OCI-LY3 (cell line): Measurements from ENCODE around the gene TMEM18.
A peak's percentile ranks its signal among the peaks of the same experiment; 100 is the strongest.

Source experiments
- H2AFZ ChIP-seq: fragments of 200-600, 300-600 bp; shearing (Covaris generic); 2 replicates; pipeline ENCODE4 v1.6.0; 2014; ENCODE audit warnings: antibody characterized with exemption, low read depth, low read length
- H3K27ac ChIP-seq: fragments of 200-600, 300-600 bp; sonication (generic); 2 replicates; pipeline ENCODE4 v1.5.1; 2014; ENCODE audit warnings: mild to moderate bottlenecking, low read length, moderate library complexity, mixed read lengths
- H3K27me3 ChIP-seq: fragments of 200-600, 300-600 bp; sonication (generic); 2 replicates; pipeline ENCODE4 v1.6.1; 2014; ENCODE audit warnings: low read depth, low read length, mixed read lengths
- H3K36me3 ChIP-seq: fragments of 200-600, 300-600 bp; sonication (generic); replicated peaks from 2 replicates; pipeline ENCODE3; 2014; ENCODE audit warnings: low read depth, low read length, mixed read lengths
- H3K4me1 ChIP-seq: fragments of 300-600, 200-600 bp; sonication (generic); 2 replicates; pipeline ENCODE4 v1.6.1; 2014; ENCODE audit warnings: low read length, mixed read lengths
- H3K4me2 ChIP-seq: fragments of 200-600, 300-600 bp; sonication (generic); 2 replicates; pipeline ENCODE4 v1.6.1; 2014; ENCODE audit warnings: low read length, mixed read lengths
- H3K4me3 ChIP-seq: fragments of 300-600, 200-600 bp; sonication (generic); 2 replicates; pipeline ENCODE4 v1.5.1; 2014; ENCODE audit warnings: antibody characterized with exemption, mild to moderate bottlenecking, low read length, moderate library complexity
- H3K79me2 ChIP-seq: fragments of 300-600, 200-600 bp; shearing (Covaris generic); 2 replicates; pipeline ENCODE4 v1.6.1; 2014; ENCODE audit warnings: mild to moderate bottlenecking, low read length, mixed read lengths
- H3K9ac ChIP-seq: fragments of 300-600, 200-600 bp; shearing (Covaris generic); 2 replicates; pipeline ENCODE4 v1.6.0; 2014; ENCODE audit warnings: mild to moderate bottlenecking, low read length, moderate library complexity
- H3K9me3 ChIP-seq: fragments of 200-600, 300-600 bp; shearing (Covaris generic); 2 replicates; pipeline ENCODE4 v1.6.1; 2014; ENCODE audit warnings: low read length, mixed read lengths; ENCODE audit not compliant: insufficient read depth
- H4K20me1 ChIP-seq: fragments of 200-600, 300-600 bp; sonication (generic); 2 replicates; pipeline ENCODE4 v1.6.1; 2016; ENCODE audit warnings: low read length, mixed read lengths; ENCODE audit not compliant: insufficient read depth
- EZH2phosphoT487 ChIP-seq: fragments of 200-600 bp; shearing (Covaris generic); IDR thresholded peaks from 2 replicates; pipeline ENCODE4 v1.6.1; 2018; ENCODE audit warnings: antibody characterized with exemption, mixed run types, low read depth
- TF ChIP-seq, protein P1 (sequence below): fragments of 200-600, 300-600 bp; sonication (generic); IDR thresholded peaks from 2 replicates; pipeline ENCODE4 v1.5.1; 2014; ENCODE audit warnings: antibody characterized with exemption, low read length, low read depth

TMEM18 gene

GRCh38 chr2:677959-678550, 849 bp upstream of the TMEM18 start:
- H4K20me1 ChIP-seq = peaks cover 24% of the 10 kb centered on the region
- TF ChIP-seq, protein P1, sequence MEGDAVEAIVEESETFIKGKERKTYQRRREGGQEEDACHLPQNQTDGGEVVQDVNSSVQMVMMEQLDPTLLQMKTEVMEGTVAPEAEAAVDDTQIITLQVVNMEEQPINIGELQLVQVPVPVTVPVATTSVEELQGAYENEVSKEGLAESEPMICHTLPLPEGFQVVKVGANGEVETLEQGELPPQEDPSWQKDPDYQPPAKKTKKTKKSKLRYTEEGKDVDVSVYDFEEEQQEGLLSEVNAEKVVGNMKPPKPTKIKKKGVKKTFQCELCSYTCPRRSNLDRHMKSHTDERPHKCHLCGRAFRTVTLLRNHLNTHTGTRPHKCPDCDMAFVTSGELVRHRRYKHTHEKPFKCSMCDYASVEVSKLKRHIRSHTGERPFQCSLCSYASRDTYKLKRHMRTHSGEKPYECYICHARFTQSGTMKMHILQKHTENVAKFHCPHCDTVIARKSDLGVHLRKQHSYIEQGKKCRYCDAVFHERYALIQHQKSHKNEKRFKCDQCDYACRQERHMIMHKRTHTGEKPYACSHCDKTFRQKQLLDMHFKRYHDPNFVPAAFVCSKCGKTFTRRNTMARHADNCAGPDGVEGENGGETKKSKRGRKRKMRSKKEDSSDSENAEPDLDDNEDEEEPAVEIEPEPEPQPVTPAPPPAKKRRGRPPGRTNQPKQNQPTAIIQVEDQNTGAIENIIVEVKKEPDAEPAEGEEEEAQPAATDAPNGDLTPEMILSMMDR = no peak
- TF ChIP-seq EZH2phosphoT487 = no peak
- H3K36me3 ChIP-seq = peaks cover 27% of the 10 kb centered on the region
- no peaks in the 10 kb centered on the region for H3K27me3 ChIP-seq
- H3K9ac ChIP-seq = peak overlapping the region; percentile 98
- peaks cover 15% of the 10 kb centered on the region for H3K4me1 ChIP-seq
- H3K79me2 ChIP-seq = peaks cover 43% of the 10 kb centered on the region
- peak overlapping the region; percentile 88 for H3K4me3 ChIP-seq
- 0 out of 2 replicates have a peak overlapping the region, but pooled peaks have one; percentile 62 for H2AFZ ChIP-seq
- H3K4me2 ChIP-seq = peak overlapping the region; percentile 95
- H3K27ac ChIP-seq = peak overlapping the region; percentile 93
- no peaks in the 10 kb centered on the region for H3K9me3 ChIP-seq

DNA sequence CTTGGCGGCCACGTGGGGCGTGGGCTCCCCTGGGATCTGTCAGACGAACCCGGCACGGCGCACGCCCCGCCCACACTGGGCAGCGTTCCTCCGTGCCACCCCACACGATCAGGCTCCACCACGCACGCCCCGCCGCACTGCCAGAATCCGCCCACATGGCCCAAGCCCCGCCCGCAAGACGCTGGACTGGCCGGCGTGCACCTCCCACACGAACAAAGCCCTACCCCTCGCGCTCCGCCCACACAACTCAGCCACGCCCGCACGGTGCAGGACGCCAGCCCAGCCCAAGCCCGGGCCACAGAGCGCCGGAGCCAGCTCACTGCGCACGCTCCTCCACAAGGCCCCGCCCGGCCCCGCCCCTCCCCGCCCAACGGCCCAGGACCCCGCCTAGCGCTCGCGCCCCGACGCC, 555 bp downstream of the TMEM18 start:
- H3K4me1 ChIP-seq = peaks cover 15% of the 10 kb centered on the region
- no peak overlapping the region for H2AFZ ChIP-seq
- peak overlapping the region; percentile 81 for H3K4me2 ChIP-seq
- peaks cover 24% of the 10 kb centered on the region for H4K20me1 ChIP-seq
- H3K36me3 ChIP-seq = peaks cover 27% of the 10 kb centered on the region
- no peak overlapping the region; the same call in 1 of the 2 replicates for H3K27ac ChIP-seq
- H3K4me3 ChIP-seq = peak overlapping the region; percentile 87
- peaks cover 45% of the 10 kb centered on the region for H3K79me2 ChIP-seq
- no peaks in the 10 kb centered on the region for H3K9me3 ChIP-seq
- H3K9ac ChIP-seq = peak overlapping the region; percentile 45; the same call in 1 of the 2 replicates
- H3K27me3 ChIP-seq = no peaks in the 10 kb centered on the region
- TF ChIP-seq EZH2phosphoT487 = no peak
- TF ChIP-seq, protein P1 = no peak

GRCh38 chr2:675982-676646, 1.1 kb downstream of the TMEM18 start:
- Histone ChIP-seq H3K4me2 (peak overlapping the region; percentile 81), H3K27me3 (no peaks in the 10 kb centered on the region), H3K4me1 (peaks cover 15% of the 10 kb centered on the region), H3K9me3 (no peaks in the 10 kb centered on the region), H3K36me3 (peaks cover 22% of the 10 kb centered on the region), H3K27ac (no peak overlapping the region), H4K20me1 (peaks cover 24% of the 10 kb centered on the region), H3K4me3 (peak overlapping the region; percentile 87), H2AFZ (no peak overlapping the region), H3K9ac (peak overlapping the region; percentile 45; the same call in 1 of the 2 replicates), H3K79me2 (peaks cover 45% of the 10 kb centered on the region)
- no peak for TF ChIP-seq EZH2phosphoT487
- TF ChIP-seq, protein P1 = no peak

DNA sequence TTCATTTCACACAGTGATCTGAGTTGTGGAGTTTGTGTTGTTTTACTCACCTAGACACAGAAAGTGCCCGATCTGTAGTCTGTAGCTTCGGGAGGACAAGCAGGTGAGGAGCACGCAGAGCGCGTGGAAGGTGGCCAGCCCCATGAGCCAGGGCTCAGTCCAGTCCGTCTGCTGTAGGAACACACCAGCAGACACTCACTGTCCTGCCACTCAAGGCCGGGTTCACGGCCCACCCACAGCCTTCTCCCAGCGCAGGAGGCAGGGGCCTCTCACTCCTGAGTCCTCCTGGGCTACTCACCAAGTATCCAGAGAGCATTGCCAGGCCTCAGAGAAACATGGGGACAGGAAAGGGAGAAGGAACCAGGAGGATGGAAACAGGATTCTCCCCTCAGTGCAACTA, 1.7 kb downstream of the TMEM18 start:
- Histone ChIP-seq H3K4me2 (peak overlapping the region; percentile 81), H3K27ac (no peak overlapping the region), H3K4me1 (peaks cover 15% of the 10 kb centered on the region), H3K36me3 (peaks cover 21% of the 10 kb centered on the region), H2AFZ (no peak overlapping the region), H3K27me3 (no peaks in the 10 kb centered on the region), H4K20me1 (peaks cover 24% of the 10 kb centered on the region), H3K4me3 (peak overlapping the region; percentile 87; the same call in 1 of the 2 replicates), H3K79me2 (peaks cover 45% of the 10 kb centered on the region), H3K9ac (no peak overlapping the region), H3K9me3 (no peaks in the 10 kb centered on the region)
- TF ChIP-seq EZH2phosphoT487 = no peak
- TF ChIP-seq, protein P1 = no peak
